Measurements from ENCODE around the gene DNAJB12.

Gene DNAJB12

DNA sequence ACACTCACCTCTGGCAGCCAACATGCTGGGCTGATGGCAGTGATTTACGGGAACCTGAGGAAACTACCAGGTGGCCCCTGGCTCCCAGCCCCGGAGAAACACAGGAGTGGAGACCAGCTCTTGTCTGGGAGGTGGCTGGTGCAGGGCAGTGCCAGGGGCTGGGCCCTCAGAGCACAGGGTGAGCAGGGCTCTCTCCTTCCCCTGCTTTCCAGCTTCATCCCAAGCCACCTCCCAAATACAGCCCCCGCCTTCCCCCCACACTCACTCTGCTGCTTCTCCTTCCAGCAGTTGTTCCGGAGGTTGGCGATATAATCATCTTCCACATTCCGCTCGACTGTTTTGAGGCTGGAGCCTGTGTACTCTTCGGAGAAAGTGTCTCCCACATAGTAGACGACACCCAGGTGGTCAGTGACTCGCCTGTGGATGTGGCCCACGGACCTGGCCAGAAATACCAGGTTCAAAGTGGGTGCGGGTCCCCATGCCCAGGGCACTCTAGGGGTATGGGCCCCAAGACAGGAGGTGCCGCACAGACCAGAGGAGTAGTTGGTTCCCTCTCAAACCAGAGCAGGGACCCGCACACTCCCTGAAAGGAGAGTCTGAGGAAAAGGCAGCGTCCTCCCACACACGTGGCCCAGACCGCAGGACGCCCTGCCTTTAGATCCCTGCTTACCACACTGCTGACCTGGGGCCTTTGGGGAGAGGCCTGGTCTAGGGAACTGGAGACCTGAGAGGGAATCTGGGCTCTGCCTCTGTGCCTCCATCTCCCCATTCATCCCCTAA lies 18.3 kb downstream of the DNAJB12 start:
- H3K4me3 ChIP-seq (ENCODE audit: low read depth, low read length) = no peak overlapping the region
- no peak for TF ChIP-seq CTCF (IDR thresholded peaks at IDR 0.05; ENCODE audit: borderline replicate concordance, insufficient read depth, low read depth, low read length)

DNA sequence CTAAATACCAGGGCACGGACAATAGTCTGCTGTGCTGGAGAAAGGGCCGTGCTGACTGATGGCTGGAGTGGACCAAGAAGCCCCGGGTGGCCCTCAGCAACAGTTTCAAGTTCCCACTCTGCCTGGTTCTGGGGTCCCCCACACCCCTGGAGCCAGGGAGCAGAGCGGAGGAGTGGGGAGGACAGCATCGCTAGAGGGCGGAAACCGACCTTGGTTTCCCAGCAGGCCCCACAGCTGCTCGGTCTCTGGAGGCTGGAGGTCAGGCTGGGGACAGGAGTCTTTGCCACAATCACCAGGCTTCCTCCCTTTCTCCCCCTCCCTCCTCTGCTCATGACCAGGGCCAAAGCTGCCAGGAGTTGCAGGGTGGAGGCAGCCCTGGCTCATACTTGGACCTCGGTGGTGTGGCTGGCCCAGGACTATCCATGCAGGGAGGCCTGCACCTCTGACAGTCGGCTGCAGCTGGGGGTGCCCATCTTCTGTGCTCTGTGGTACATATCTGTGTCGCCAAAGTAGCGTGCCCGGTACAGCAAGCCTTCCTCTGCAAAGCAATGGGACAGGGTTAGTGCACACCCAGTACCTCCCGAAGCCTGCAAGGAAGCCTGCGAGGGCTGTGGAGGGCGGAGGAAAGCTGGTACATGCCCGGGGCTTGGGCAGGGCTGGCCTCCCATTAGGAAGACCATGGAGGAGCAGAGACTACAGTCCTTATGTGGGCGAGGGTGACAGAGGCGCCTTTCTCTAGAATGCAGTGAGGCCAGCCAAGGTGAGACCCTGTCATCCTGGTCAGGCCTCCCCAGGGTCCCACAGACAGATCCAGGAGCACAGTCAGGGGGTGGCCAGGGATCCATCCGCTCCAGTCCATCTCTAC lies 19.1 kb downstream of the DNAJB12 start:
- peak overlapping the region; percentile 17 for H3K4me3 ChIP-seq (ENCODE audit: low read depth, low read length)
- peak; percentile 31; the same call in 1 of the 2 replicates for TF ChIP-seq CTCF (IDR thresholded peaks at IDR 0.05; ENCODE audit: borderline replicate concordance, insufficient read depth, low read depth, low read length)

DNA sequence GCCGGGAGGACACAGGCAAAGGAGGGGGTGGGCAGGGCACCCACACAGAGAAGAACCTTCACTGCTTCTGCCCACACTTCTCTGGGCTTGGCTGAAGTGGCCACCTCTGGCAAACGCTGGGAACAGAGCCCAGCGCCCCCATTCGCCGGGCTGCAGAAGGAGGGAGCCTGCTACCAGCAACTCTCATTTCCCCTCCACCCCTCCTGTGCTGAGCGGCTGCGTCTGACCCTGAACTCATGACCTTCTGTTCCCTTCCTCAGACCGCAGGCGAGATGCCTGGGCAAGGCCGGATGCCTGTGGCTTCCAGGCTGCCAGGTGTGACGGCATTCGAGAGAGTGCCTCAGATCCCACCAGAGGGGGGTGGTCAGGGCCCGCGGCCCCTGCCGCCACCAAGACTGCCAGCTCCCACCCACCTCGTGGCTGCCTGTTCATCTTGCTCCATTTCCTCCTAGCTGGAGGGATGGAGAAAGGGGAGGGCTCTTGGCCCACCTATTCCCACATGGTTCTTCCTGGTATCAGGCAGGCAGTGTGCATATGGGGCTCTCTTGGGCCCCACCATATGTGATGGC lies 19.8 kb downstream of the DNAJB12 start:
- peak; percentile 38; the same call in 1 of the 2 replicates for TF ChIP-seq CTCF (IDR thresholded peaks at IDR 0.05; ENCODE audit: borderline replicate concordance, insufficient read depth, low read depth, low read length)
- peak overlapping the region; percentile 17 for H3K4me3 ChIP-seq (ENCODE audit: low read depth, low read length)

- no peak overlapping the region for H3K4me3 ChIP-seq (ENCODE audit: low read depth, low read length)
- TF ChIP-seq CTCF (IDR thresholded peaks at IDR 0.05; ENCODE audit: borderline replicate concordance, insufficient read depth, low read depth, low read length) = no peak
These were observed 20.4 kb downstream of the DNAJB12 start for GRCh38 chr10:72334196-72334824.

DNA sequence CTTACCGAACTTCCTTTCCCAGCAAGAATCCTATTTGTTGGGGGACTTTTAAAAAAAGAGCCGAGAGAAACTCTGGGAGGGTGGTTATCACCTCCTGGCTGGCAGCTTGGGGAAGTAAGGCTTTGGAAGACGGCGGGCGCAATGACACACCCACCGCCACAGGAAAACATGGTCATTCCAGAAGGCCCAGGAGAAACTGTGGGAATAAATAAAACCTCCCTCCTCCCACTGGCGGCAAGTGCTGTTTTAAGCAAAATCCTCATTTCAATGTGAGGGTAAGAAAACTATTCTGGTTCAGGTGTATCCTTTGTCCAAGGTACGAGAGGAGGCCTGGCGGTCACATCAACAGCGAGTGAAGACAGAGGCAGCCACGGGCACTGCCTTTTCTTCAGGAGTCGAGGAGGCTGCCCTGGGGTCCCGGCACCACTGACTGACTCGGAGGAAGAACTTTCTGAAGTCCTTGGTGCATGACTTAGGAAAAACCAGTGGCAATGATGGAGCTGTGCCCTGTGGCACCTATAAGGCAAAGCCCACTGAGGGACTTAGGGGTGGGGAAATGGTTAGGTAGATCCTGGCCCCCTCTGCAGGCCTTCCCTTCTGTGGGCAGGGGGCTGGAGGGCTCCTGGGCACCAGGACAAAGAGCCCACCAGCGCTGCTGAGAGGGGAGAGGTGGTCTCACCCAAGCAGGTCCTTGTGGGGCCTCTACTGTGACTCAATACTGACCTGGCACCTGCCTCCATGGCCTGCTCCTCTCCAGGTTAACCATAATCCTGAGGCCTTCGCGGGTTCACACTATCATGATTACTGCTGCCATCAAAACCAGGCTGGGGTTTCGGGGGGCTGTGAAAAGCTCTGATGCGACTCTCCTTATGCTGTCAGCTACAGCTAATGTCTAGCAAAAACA lies 21.4 kb downstream of the DNAJB12 start:
- H3K4me3 ChIP-seq (ENCODE audit: low read depth, low read length) = no peak overlapping the region
- TF ChIP-seq CTCF (IDR thresholded peaks at IDR 0.05; ENCODE audit: borderline replicate concordance, insufficient read depth, low read depth, low read length) = no peak

Data from GM12875 (cell line).